GM18951 (cell line): Measurements from ENCODE around the gene PAQR5.

ENCODE experiments used
- POLR2A ChIP-seq: IDR thresholded peaks from 4 replicates; pipeline ENCODE4 v1.6.1; 2011; ENCODE audit warnings: mild to moderate bottlenecking; ENCODE audit not compliant: insufficient read length, insufficient read depth; ENCODE audit errors: extremely low read depth
- in situ Hi-C: fragments of 300-500 bp; cut with MboI; formaldehyde crosslinking; loops from one replicate; pipeline ENCODE4 v1.12.0; 2022; ENCODE audit warnings: low sequenced_read_pairs, mixed read lengths, inconsistent platforms; ENCODE audit not compliant: unreplicated experiment

The PAQR5 gene

GRCh38 chr15:69298697-69299441, at the start of gene PAQR5:
PAQR5 (plus strand) TSS chr15:69298912; CDS start chr15:69360081, 61,169 bp downstream.
- in situ Hi-C loops = no loop called here
- no peak for TF ChIP-seq POLR2A

- in situ Hi-C loops = loop anchor here (25.0 kb wide), 1 partner anchor 191 kb away; no protein-coding TSS in a partner anchor
- TF ChIP-seq POLR2A = no peak
These were observed 45.6 kb upstream of the PAQR5 start for GRCh38 chr15:69253156-69253555.

- in situ Hi-C loops = loop anchor here (25.0 kb wide), 1 partner anchor 203 kb away; no protein-coding TSS in a partner anchor
- no peak for TF ChIP-seq POLR2A
These were observed 33.3 kb upstream of the PAQR5 start for GRCh38 chr15:69265347-69265955.

- in situ Hi-C loops = loop anchor here (25.0 kb wide), 1 partner anchor 209 kb away; no protein-coding TSS in a partner anchor
- TF ChIP-seq POLR2A = no peak
These were observed 27.5 kb upstream of the PAQR5 start for GRCh38 chr15:69271217-69271616.

- in situ Hi-C loops = loop anchor here (25.0 kb wide), 1 partner anchor 210 kb away; no protein-coding TSS in a partner anchor
- TF ChIP-seq POLR2A = no peak
These were observed 26.6 kb upstream of the PAQR5 start for GRCh38 chr15:69272139-69272538.

GRCh38 chr15:69272891-69273290, 25.8 kb upstream of the PAQR5 start:
- no peak for TF ChIP-seq POLR2A
- in situ Hi-C loops = loop anchor here (25.0 kb wide), 1 partner anchor 211 kb away; no protein-coding TSS in a partner anchor

GRCh38 chr15:69275074-69275670, 23.5 kb upstream of the PAQR5 start:
- in situ Hi-C loops = no loop called here
- no peak for TF ChIP-seq POLR2A

- no peak for TF ChIP-seq POLR2A
- in situ Hi-C loops = no loop called here
These were observed 22.7 kb upstream of the PAQR5 start for GRCh38 chr15:69275933-69276560.

- no peak for TF ChIP-seq POLR2A
- in situ Hi-C loops = no loop called here
These were observed 21.4 kb upstream of the PAQR5 start for GRCh38 chr15:69277316-69277715.

GRCh38 chr15:69279636-69280035, 19.1 kb upstream of the PAQR5 start:
- in situ Hi-C loops = no loop called here
- TF ChIP-seq POLR2A = no peak

GRCh38 chr15:69280783-69281182, 17.9 kb upstream of the PAQR5 start:
- TF ChIP-seq POLR2A = no peak
- in situ Hi-C loops = no loop called here

GRCh38 chr15:69282104-69282743, 16.5 kb upstream of the PAQR5 start:
- TF ChIP-seq POLR2A = no peak
- in situ Hi-C loops = no loop called here

GRCh38 chr15:69285834-69286233, 12.9 kb upstream of the PAQR5 start:
- in situ Hi-C loops = no loop called here
- no peak for TF ChIP-seq POLR2A
